Small intestine (tissue), 7 donors: ENCODE measurements around the gene OR14K1. TPM values are rescaled to one million over a fixed set of nuclear protein-coding genes. Genes with fewer than 3 reads are reported as not detected.
"Not testable (repeated sequence)": the region's sequence is repeated elsewhere in the genome, so short reads cannot be mapped to it uniquely, and the experiment has no call there.

Experiments
- DNase-seq, 2 donors: peaks; one replicate each; pipeline versions ENCODE4 v3.0.0 to v3.0.0-alpha.2; 2013
- FAIRE-seq: peaks from 2 replicates; lab custom pipeline; 2012; peaks lifted over from hg19 to GRCh38; lab: Jason Lieb, UNC
- H3K27ac ChIP-seq, 3 donors: one replicate each; pipeline ENCODE4 v1.5.1; 2013; ENCODE audit warnings: low read length in 2 of 3, mild to moderate bottlenecking in 2 of 3, control low read depth in 1 of 3, inconsistent platforms in 1 of 3, low read depth in 1 of 3, moderate library complexity in 1 of 3
- H3K27me3 ChIP-seq, 3 donors: one replicate each; pipeline ENCODE4 v1.6.1; 2013; ENCODE audit warnings: low read length in 3 of 3, inconsistent platforms in 1 of 3; ENCODE audit not compliant: control insufficient read depth in 3 of 3, insufficient read depth in 3 of 3
- H3K36me3 ChIP-seq, 3 donors: one replicate each; pipeline ENCODE4 v1.6.1; 2013; ENCODE audit warnings: low read length in 3 of 3, inconsistent platforms in 1 of 3, low read depth in 1 of 3, mild to moderate bottlenecking in 1 of 3, moderate library complexity in 1 of 3; ENCODE audit not compliant: control insufficient read depth in 3 of 3, insufficient read depth in 2 of 3
- H3K4me1 ChIP-seq, 3 donors: one replicate each; pipeline ENCODE4 v1.6.1; 2013; ENCODE audit warnings: low read length in 2 of 3, inconsistent platforms in 1 of 3, low read depth in 1 of 3, mild to moderate bottlenecking in 1 of 3, moderate library complexity in 1 of 3; ENCODE audit not compliant: control insufficient read depth in 3 of 3, insufficient read depth in 2 of 3
- H3K4me3 ChIP-seq, 3 donors: one replicate each; pipeline ENCODE4 v1.5.1; 2013; ENCODE audit warnings: low read length in 3 of 3, control low read depth in 1 of 3, inconsistent platforms in 1 of 3, low read depth in 1 of 3, mild to moderate bottlenecking in 1 of 3, moderate library complexity in 1 of 3
- H3K9me3 ChIP-seq, 2 donors: one replicate each; pipeline ENCODE4 v1.6.1; 2013; ENCODE audit warnings: low read depth in 1 of 2, low read length in 1 of 2; ENCODE audit not compliant: control insufficient read depth in 2 of 2, insufficient read depth in 1 of 2
- WGBS, 3 donors: extraction: QIAGEN DNeasy Blood & Tissue Kit; methylation state at CpG; one replicate each; pipeline ENCODE4 v1.1.7; 2013; 5-methylcytosine and 5-hydroxymethylcytosine counted together
- polyA plus RNA-seq, 4 donors: library from polyadenylated mRNA; stranded (reverse) in 3 of 4; unstranded in 1 of 4; fragments of 200-250 nt in 3 of 4; fragments of 120-200 nt in 1 of 4; gene quantifications; one replicate each; pipeline versions ENCODE4 v1.2.1 to v1.2.3, GENCODE V29; 2013
- donor health status: healthy with polysubstance abuse.
- donor health status: control.
- donor health status: control.
- donor health status: Bipolar disorder and iron deficiency.
- donor health status: healthy.

OR14K1 gene
- polyA plus RNA-seq, 4 donors, result not detected

GRCh38 chr1:247742215-247742760 is 3.9 kb downstream of the OR14K1 start:
- FAIRE-seq, result not testable (repeated sequence)

GRCh38 chr1:247746391-247746935 is 8.0 kb downstream of the OR14K1 start:
- no peak for DNase-seq
- 74 to 84% (median 75%) methylated on average over 3 of the region's 3 CpGs for WGBS, 3 donors
- no peak overlapping the region for H3K27ac ChIP-seq
- FAIRE-seq, result no peak
- no peaks in the 10 kb centered on the region for H3K4me1 ChIP-seq
- no peak overlapping the region for H3K4me3 ChIP-seq
- peaks cover 0 to 16% of the 10 kb centered on the region in 2 donors for H3K9me3 ChIP-seq
- no peaks in the 10 kb centered on the region for H3K36me3 ChIP-seq
- no peaks in the 10 kb centered on the region for H3K27me3 ChIP-seq

More at GRCh38 chr1:247742215-247742760, 3.9 kb downstream of the OR14K1 start:
- H3K36me3 ChIP-seq, DNase-seq, H3K4me1 ChIP-seq, H3K27me3 ChIP-seq, H3K4me3 ChIP-seq, H3K9me3 ChIP-seq, H3K27ac ChIP-seq: not testable (repeated sequence)
- 35 to 59% (median 48%) methylated on average over 3 of the region's 3 CpGs for WGBS, 3 donors

- Histone ChIP-seq H3K27ac (no peak overlapping the region), H3K9me3 (peaks cover 0 to 16% of the 10 kb centered on the region in 2 donors), H3K4me3 (no peak overlapping the region), H3K36me3 (no peaks in the 10 kb centered on the region), H3K27me3 (no peaks in the 10 kb centered on the region), H3K4me1 (no peaks in the 10 kb centered on the region)
- no peak for DNase-seq
- WGBS, 3 donors, result 86 to 93% (median 87%) methylated on average over 7 of the region's 7 CpGs
- FAIRE-seq, result no peak
Observed at GRCh38 chr1:247747616-247748015, 9.2 kb downstream of the OR14K1 start.

- no peaks in the 10 kb centered on the region for H3K36me3 ChIP-seq
- no peak within 1 kb of the TSS for H3K27ac ChIP-seq
- 86 to 95% (median 89%) methylated on average over 2 of the region's 2 CpGs for WGBS, 3 donors
- H3K4me3 ChIP-seq, result no peak within 1 kb of the TSS
- H3K27me3 ChIP-seq, result no peaks in the 10 kb centered on the region
- no peak for DNase-seq
- H3K9me3 ChIP-seq, result peaks cover 0 to 15% of the 10 kb centered on the region in 2 donors
- no peak for FAIRE-seq
- H3K4me1 ChIP-seq, result no peaks in the 10 kb centered on the region
Observed at GRCh38 chr1:247748041-247748440, 9.6 kb downstream of the OR14K1 start, which contains the start of gene OR14A2. Gene OR14A2, minus strand, starts transcription at chr1:247748141.

- H3K4me3 ChIP-seq, result no peak overlapping the region
- FAIRE-seq, result no peak
- no peaks in the 10 kb centered on the region for H3K4me1 ChIP-seq
- H3K27me3 ChIP-seq, result no peaks in the 10 kb centered on the region
- no peak overlapping the region for H3K27ac ChIP-seq
- no peak for DNase-seq
- 85 to 100% (median 94%) methylated on average over 1 of the region's 1 CpG for WGBS, 3 donors
- no peaks in the 10 kb centered on the region for H3K36me3 ChIP-seq
- peaks cover 0 to 13% of the 10 kb centered on the region in 2 donors for H3K9me3 ChIP-seq
Observed at GRCh38 chr1:247749870-247750269, 11.5 kb downstream of the OR14K1 start.

GRCh38 chr1:247754311-247754710 is 15.9 kb downstream of the OR14K1 start:
- not testable (repeated sequence) for H3K27me3 ChIP-seq, H3K4me3 ChIP-seq, H3K36me3 ChIP-seq, H3K27ac ChIP-seq, DNase-seq, FAIRE-seq, H3K4me1 ChIP-seq
- H3K9me3 ChIP-seq, result peaks cover 0 to 16% of the 10 kb centered on the region in 2 donors
- WGBS, 3 donors, result 81 to 94% (median 82%) methylated on average over 1 of the region's 1 CpG

- H3K27ac ChIP-seq, result no peak within 1 kb of the TSS
- no peak within 1 kb of the TSS for H3K4me3 ChIP-seq
- WGBS, 3 donors, result 90 to 96% (median 94%) methylated on average over 3 of the region's 3 CpGs
- DNase-seq, result no peak
- H3K27me3 ChIP-seq, result no peaks in the 10 kb centered on the region
- no peaks in the 10 kb centered on the region for H3K4me1 ChIP-seq
- FAIRE-seq, result no peak
- no peaks in the 10 kb centered on the region for H3K36me3 ChIP-seq
- peaks cover 0 to 3% of the 10 kb centered on the region in 2 donors for H3K9me3 ChIP-seq
Observed at GRCh38 chr1:247760456-247760855, 22.0 kb downstream of the OR14K1 start, which contains the start of gene OR1C1. Gene OR1C1, minus strand, starts transcription at chr1:247760556. Its CDS starts 2,150 bp downstream, at chr1:247758406.

GRCh38 chr1:247769603-247770002 is 31.2 kb downstream of the OR14K1 start:
- no peak for FAIRE-seq
- H3K4me3 ChIP-seq, result no peak overlapping the region
- no peak for DNase-seq

More at GRCh38 chr1:247769603-247770002, 31.2 kb downstream of the OR14K1 start:
- Histone ChIP-seq H3K9me3 (peaks cover 0 to 6% of the 10 kb centered on the region in 2 donors), H3K4me1 (no peaks in the 10 kb centered on the region), H3K27ac (no peak overlapping the region), H3K27me3 (no peaks in the 10 kb centered on the region), H3K36me3 (no peaks in the 10 kb centered on the region)
